ENCODE results near the gene CASP6.

The CASP6 gene

GRCh38 chr4:109665783-109666485 lies 37.3 kb downstream of the CASP6 start:
- no peak for DNase-seq

DNA sequence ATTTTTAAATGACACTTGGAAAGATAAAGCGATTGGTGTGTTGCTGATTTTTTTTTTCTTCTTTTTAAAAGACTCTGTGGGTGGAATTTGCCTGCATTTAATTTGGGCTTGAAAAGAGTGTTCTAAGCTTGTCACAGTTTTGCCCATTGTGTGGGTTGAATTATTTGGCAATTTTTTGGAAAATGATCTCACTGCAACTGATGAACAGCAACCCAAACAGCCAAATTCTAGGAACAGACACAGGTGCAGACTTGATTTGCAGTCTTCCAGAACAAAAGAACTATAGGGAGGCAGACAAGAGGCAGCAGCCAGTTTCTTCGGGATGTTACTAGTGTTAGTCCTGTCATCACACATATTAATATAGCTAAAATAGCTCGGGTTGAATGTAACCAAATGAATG lies 40.5 kb downstream of the CASP6 start:
- DNase-seq, result no peak

DNA sequence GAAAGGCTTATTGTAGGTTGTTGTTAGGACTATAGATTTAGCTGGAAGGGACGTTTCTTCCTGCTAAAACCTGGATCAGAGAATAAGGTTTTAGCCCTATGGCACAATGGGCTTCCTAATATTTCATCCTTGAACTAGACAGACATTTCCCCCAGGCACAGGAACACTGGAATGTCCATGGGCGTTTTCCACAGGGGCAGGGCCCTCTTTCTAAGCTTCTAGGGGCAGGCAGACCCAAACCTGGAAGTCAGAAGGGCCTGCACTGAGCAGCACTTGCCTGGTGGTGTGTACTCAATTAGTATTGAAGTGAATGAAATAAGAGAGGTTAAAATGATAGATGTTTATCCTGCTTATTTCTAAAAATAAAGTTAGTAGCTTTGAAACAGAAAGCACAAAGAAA lies 41.1 kb downstream of the CASP6 start:
- no peak for DNase-seq

DNA sequence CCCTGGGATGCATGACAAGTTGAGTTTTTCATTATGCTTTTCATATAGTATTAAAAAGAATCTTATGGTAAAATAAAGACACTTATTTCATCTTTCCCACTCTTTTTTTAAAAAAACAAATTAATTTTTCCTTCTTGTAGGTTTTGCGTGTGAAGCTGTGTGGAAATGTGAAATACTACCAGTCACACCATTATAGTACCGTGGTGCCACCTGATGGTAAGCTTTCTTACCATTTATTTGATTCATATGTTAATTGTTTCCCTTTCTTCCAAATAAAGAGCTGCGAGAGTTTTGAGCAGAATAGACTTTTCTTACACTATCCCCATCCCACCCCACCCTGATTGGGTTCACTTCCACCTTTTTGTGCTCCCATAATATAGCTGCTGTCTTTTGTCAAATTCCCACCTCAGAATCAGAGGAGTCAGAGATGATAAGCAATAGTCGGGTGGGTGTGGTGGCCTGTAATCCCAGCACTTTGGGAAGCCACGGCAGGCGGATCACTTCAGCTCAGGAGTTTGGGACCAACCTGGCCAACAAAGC lies 44.3 kb downstream of the CASP6 start:
- no peak for DNase-seq

- DNase-seq, result no peak
Observed at GRCh38 chr4:109657854-109658418, 45.3 kb downstream of the CASP6 start.

DNA sequence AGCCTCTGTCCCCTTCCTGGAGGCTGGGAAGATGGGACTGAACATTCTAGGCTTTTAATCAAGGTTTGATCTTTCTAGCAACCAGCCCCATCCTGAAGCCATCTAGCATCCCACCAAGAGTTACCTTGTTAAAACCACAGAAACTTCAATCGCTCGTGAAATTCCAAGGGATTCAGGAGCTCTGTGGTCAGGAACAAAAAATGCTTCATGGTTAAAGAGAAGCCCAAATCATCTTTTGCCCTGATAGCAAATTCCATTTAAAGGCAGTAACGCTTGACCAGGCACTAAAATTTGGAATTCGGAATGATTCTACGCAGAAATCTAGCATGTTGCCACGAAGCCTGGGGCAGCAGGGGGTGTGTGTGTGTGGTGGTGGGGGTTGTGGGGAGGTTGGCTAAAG lies 47.8 kb downstream of the CASP6 start:
- no peak for DNase-seq

DNA sequence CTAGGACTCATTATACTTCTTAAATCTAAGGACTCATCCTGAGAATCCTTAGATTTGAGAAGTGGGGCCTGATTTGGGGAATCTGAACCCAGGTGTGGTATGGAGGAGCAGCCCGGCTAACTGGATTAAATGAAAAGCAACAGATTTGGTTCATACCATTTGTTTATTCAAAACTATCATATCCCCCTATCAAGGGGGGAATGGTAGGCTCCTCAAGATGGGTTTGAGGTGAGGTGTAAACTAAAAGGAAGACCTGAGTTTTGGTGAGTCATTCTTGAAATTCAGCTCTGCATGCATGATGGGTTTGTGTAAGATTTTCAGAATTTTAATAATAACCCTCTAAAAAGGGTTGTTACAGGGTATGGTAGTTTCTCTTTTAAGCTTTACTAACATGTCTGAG lies 53.4 kb downstream of the CASP6 start:
- no peak for DNase-seq

DNA sequence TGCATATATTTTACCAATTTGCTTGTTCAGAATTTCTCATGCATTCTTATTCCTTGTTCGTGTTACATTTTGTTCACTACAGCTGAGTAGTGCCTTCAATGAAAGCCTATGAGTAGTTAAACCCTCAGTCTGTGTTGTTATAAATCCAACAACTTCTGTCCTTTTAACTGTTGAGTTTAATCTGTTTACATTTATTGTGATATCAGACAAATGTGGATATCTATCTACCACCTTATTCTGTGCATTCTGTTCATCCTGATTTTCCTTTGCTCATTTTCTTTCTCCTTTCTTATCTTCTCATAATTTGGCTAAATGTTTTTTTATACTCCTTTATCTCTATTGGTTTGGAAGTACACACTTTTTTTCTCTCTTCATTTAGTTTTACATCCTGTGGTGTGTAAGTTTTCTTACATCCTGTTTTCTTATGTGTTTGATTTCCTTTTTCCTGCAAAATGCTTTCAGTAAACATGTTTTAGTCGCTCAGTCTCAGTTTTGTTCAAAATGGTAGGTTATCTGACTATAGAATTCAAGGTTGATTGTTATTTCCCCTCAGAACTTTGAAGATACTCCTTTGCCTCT lies 54.2 kb downstream of the CASP6 start:
- DNase-seq, result no peak

DNA sequence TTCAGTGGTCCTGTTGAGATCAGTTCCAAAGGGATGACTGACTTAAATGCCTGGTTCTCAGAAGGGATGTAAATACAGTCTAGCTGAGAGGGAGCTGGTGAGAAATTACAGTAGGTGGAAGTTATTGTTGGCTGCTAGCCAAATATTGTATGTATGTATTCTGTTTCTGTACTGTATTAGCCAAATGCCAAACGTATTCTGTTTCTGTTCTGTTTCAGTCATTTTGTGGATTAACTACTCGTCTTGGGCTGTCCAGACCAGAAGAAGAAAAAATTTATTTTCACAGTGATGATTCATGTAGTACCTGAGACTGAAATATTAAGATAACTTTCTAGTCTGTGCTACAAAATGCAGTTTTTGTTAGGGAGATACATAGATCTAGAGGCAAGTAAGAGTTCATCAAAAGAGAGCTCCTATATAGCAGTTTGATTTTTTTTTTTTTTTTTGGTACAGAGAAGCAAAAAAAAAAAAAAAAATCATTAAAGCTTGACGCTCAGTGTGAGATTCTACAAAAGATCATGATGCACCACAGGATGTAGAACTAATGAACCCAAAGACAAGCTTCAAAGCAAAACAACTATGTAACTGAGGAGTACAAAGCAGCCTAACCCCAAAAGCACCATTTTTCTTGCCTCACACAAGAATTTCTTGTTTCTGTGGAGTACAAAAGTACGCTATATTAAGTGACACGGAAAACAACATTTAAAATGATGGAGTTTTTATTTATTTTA lies 54.8 kb downstream of the CASP6 start:
- DNase-seq, result no peak

DNA sequence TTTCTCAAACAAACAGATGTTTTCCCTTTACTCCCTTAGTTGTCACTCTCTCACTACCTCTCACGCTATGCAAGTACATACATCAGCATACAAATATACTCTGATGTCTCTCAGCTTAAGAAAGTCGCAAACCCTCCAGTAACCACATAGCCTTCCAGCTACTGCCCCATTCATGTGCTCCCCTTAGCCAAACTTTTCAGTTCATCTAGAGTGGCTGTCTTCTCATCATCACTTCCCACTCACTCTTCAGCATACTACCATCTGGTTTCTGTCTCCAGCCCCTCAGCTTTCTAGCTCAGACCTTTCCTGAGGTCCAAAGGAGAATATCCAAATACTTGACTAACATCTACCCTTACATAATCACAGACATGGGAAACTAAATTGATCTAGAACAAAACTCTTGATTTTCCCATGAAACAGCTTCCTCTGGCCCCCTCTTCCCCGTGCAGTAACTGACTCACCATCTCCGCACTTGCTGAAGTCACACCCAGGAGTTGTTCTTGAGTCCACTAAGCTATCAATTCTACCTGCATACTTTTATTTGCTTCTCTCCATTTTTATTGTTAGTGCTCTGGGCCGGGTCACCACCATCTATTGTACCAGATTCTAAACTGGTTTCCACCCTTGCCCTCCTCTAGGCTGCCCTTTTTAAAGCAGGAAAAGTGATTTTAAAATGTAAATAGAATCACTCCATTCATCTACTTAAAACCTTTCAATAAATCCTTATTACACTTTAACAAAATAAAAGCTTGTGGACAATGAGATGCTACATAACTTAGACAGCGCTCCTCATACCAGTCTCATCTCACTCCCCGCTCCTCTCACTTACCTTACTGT lies 57.2 kb downstream of the CASP6 start:
- no peak for DNase-seq

- no peak for DNase-seq
Observed at GRCh38 chr4:109640644-109641043, 62.6 kb downstream of the CASP6 start.
